CD4-positive, CD25-positive, alpha-beta regulatory T cell (primary cell): ENCODE measurements around the gene LSM12. TPM values are rescaled to one million over a fixed set of nuclear protein-coding genes. Genes with fewer than 3 reads are reported as not detected.

Source experiments
- ATAC-seq, 2 donors: fragments of 150-1000 bp; cut with Tn5 transposase; one replicate each; pipeline ENCODE4 v1.10.0; 2021; ENCODE audit warnings: low read depth in 2 of 2, moderate number of reproducible peaks in 2 of 2, moderate library complexity in 1 of 2
- DNase-seq, 3 donors: peaks; one replicate each; pipeline versions ENCODE4 v3.0.0 to v3.0.0-alpha.2; 2012 to 2022; ENCODE audit warnings: mixed read lengths in 1 of 3
- H3K27ac ChIP-seq: one replicate; pipeline ENCODE4 v1.7.0; 2013; ENCODE audit warnings: mild to moderate bottlenecking, low read length; ENCODE audit not compliant: insufficient read depth, poor library complexity, severe bottlenecking
- H3K27me3 ChIP-seq: one replicate; pipeline ENCODE4 v1.7.0; 2013; ENCODE audit warnings: low read length; ENCODE audit not compliant: control insufficient read depth, insufficient read depth
- H3K36me3 ChIP-seq: one replicate; pipeline ENCODE4 v1.7.0; 2013; ENCODE audit warnings: mild to moderate bottlenecking, low read length, moderate library complexity; ENCODE audit not compliant: control insufficient read depth, insufficient read depth
- H3K4me1 ChIP-seq: 2 replicates; pipeline ENCODE4 v1.7.0; 2013; ENCODE audit warnings: mild to moderate bottlenecking, low read length; ENCODE audit not compliant: insufficient read depth, control insufficient read depth, poor library complexity, severe bottlenecking
- H3K4me3 ChIP-seq: one replicate; pipeline ENCODE4 v1.7.0; 2013; ENCODE audit warnings: low read depth, mild to moderate bottlenecking, low read length, moderate library complexity
- H3K9me3 ChIP-seq, 2 experiments: 1 replicate in 1 of 2; 2 replicates in 1 of 2; pipeline ENCODE4 v1.7.0; 2013; ENCODE audit warnings: low read length in 2 of 2, mild to moderate bottlenecking in 1 of 2, moderate library complexity in 1 of 2; ENCODE audit not compliant: control insufficient read depth in 2 of 2
- H3K27ac Mint-ChIP-seq, 3 donors: one replicate each; pipeline ENCODE4 v1.8.0; 2020 to 2022; ENCODE audit warnings: mild to moderate bottlenecking in 3 of 3, mixed read lengths in 3 of 3, moderate library complexity in 2 of 3
- H3K27me3 Mint-ChIP-seq: one replicate; pipeline ENCODE4 v1.8.0; 2022; ENCODE audit warnings: mild to moderate bottlenecking, mixed read lengths
- H3K36me3 Mint-ChIP-seq: one replicate; pipeline ENCODE4 v1.8.0; 2020; ENCODE audit warnings: mixed read lengths
- H3K4me1 Mint-ChIP-seq, 4 donors: one replicate each; pipeline ENCODE4 v1.8.0; 2020 to 2022; ENCODE audit warnings: mixed read lengths in 4 of 4, mild to moderate bottlenecking in 1 of 4
- H3K4me3 Mint-ChIP-seq, 4 donors: one replicate each; pipeline ENCODE4 v1.8.0; 2020 to 2022; ENCODE audit warnings: mild to moderate bottlenecking in 4 of 4, mixed read lengths in 4 of 4, moderate library complexity in 3 of 4
- H3K9me3 Mint-ChIP-seq, 7 donors: one replicate each; pipeline ENCODE4 v1.8.0; 2020 to 2022; ENCODE audit warnings: mixed read lengths in 7 of 7, mild to moderate bottlenecking in 3 of 7, moderate library complexity in 2 of 7
- polyA plus RNA-seq, 4 donors: library from polyadenylated mRNA; unstranded; fragments of 300-500 nt; fragmentation: Illumina TruSeq; gene quantifications; one replicate each; pipeline ENCODE4 v1.2.3, GENCODE V29; 2021
- total RNA-seq: library from RNA; stranded (reverse); gene quantifications from one replicate; pipeline ENCODE4 v1.2.3, GENCODE V29; 2022

LSM12 gene
- total and polyA plus RNA-seq, 5 donors from 2014 or later: 42.6 to 83.7 (median 71.9) TPM

DNA sequence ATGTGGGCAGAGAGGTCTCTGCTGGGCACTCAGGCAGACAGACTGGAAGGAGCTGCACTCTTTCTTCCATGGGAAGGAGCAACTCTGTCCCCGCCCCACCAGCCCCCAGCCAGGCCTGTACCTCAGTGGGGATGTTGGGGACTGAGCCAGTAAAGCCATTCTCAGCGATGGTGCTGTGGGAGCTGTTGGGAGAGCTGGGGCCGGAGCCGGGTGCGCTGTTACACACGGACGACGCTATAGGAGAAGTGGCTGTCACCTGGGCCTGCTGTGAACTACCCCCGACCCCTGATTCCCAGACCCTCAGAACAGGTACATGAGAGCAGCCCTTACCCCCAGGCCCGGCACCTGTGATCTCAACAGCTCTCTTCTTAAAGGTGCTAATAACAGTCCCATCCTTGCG is 25.6 kb upstream of the LSM12 start:
- H3K4me3 ChIP-seq: no peak overlapping the region
- peaks cover 0 to 12% (median 4%) of the 10 kb centered on the region in 4 donors for H3K4me1 Mint-ChIP-seq
- no peak for DNase-seq
- H3K36me3 ChIP-seq: peaks cover 20% of the 10 kb centered on the region
- H3K9me3 Mint-ChIP-seq: no peaks in the 10 kb centered on the region
- H3K9me3 ChIP-seq: no peaks in the 10 kb centered on the region
- ATAC-seq: no peak
- H3K27me3 Mint-ChIP-seq: no peaks in the 10 kb centered on the region
- no peaks in the 10 kb centered on the region for H3K27me3 ChIP-seq
- peaks cover 10% of the 10 kb centered on the region for H3K36me3 Mint-ChIP-seq
- H3K27ac ChIP-seq: no peak overlapping the region
- H3K4me3 Mint-ChIP-seq: no peak overlapping the region
- H3K27ac Mint-ChIP-seq: no peak overlapping the region
- H3K4me1 ChIP-seq: peaks cover 7% of the 10 kb centered on the region

DNA sequence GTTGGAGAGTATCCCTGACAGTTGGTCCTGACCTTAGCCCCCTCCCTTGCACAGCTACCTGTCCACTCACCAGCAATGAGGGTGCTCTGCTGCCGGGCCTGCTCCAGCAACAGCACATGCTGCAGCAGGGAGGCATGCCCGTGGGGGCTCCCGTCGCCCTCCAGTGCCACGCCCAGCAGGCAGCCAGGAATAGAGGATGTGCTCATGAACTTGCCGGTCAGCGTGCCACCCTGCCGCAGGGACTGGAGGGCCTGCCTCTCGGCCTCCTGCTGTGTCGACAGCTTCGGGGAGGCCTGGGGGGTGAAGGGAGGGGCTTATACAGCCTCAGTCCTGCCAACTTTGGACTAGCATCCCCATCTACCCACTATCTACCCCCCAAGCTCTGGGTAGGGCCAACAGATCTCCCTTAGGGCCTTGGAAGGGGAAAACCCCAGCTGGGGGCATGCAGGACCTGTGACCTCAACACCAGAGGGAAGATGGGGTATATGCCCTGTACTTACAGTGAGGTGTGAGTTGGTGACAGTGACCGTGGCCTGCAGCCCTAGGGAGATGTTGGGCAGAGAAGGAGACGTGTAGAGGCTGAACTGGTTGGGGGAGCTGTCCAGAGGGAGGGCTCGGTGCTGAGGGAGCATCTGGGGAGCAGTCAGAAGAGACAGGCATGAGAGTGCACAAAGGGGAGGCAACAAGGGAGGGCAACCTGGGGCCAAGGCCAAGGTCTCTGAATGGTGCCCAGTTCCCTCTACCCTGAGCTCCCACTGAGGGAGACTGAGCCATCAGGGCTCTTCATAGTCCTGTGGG is 24.9 kb upstream of the LSM12 start:
- H3K9me3 Mint-ChIP-seq: no peaks in the 10 kb centered on the region
- peaks cover 10% of the 10 kb centered on the region for H3K36me3 Mint-ChIP-seq
- ATAC-seq: no peak
- no peaks in the 10 kb centered on the region for H3K27me3 Mint-ChIP-seq
- no peak overlapping the region for H3K27ac ChIP-seq
- no peaks in the 10 kb centered on the region for H3K9me3 ChIP-seq
- H3K4me1 ChIP-seq: peaks cover 7% of the 10 kb centered on the region
- H3K27me3 ChIP-seq: no peaks in the 10 kb centered on the region
- no peak overlapping the region for H3K27ac Mint-ChIP-seq
- peaks cover 20% of the 10 kb centered on the region for H3K36me3 ChIP-seq
- peaks cover 0 to 12% (median 5%) of the 10 kb centered on the region in 4 donors for H3K4me1 Mint-ChIP-seq
- no peak for DNase-seq
- no peak overlapping the region for H3K4me3 Mint-ChIP-seq
- no peak overlapping the region for H3K4me3 ChIP-seq

DNA sequence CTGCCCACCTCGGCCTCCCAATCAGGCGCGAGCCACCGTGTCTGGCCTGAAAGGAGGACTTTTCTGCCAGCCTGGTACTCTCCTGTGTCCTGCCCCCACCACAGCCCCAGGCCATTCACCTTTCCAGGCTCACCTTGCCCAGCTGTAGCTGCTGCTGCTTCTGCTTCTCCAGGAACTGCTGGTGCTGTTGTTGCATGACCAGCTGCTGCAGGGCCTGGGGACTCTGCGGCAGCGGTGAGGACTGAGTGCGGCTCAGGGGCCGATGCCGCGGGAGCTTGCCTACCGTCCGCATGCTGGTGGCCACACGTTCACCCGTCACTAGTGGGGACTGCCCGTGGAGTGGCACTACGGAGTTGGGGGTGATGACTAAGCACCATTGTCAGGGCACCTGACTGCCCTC is 21.8 kb upstream of the LSM12 start:
- H3K4me3 ChIP-seq: no peak overlapping the region
- Mint-ChIP-seq H3K9me3 (no peaks in the 10 kb centered on the region), H3K27ac (peak overlapping the region in 1 of 3 donors; percentile 72), H3K4me1 (peaks cover 0 to 6% (median 4%) of the 10 kb centered on the region in 4 donors), H3K4me3 (peak overlapping the region in 1 of 4 donors; percentile 61), H3K36me3 (peaks cover 10% of the 10 kb centered on the region), H3K27me3 (no peaks in the 10 kb centered on the region)
- DNase-seq (no peak), ATAC-seq (no peak)
- peaks cover 23% of the 10 kb centered on the region for H3K36me3 ChIP-seq
- H3K4me1 ChIP-seq: no peaks in the 10 kb centered on the region
- H3K27me3 ChIP-seq: no peaks in the 10 kb centered on the region
- no peak overlapping the region for H3K27ac ChIP-seq
- no peaks in the 10 kb centered on the region for H3K9me3 ChIP-seq

DNA sequence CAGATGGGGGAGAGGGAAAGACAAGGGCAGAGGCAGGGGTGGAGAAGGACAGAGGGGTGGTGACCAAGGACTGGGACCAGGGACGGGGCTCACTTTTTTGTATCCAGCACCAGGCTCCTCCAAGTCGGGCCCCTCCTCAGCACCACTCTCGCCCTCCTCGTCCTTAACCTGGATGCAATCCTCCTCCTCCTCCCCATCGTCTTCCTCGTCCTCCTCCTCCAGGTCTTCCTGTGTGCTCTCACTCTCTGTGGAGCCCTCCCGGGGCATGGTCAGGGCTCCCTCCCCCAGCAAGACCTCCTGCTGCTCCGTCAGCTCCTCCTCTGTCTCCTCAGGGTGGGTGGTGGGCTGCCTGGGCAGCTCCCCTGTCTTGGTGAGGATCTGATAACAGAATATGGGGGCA is 20.8 kb upstream of the LSM12 start:
- H3K4me3 Mint-ChIP-seq: no peak overlapping the region
- H3K9me3 Mint-ChIP-seq: no peaks in the 10 kb centered on the region
- H3K27me3 ChIP-seq: no peaks in the 10 kb centered on the region
- DNase-seq (no peak), ATAC-seq (no peak)
- H3K9me3 ChIP-seq: no peaks in the 10 kb centered on the region
- H3K36me3 Mint-ChIP-seq: peaks cover 15% of the 10 kb centered on the region
- H3K27ac Mint-ChIP-seq: peak overlapping the region in 1 of 3 donors; percentile 72
- H3K4me3 ChIP-seq: no peak overlapping the region
- no peaks in the 10 kb centered on the region for H3K4me1 ChIP-seq
- peaks cover 28% of the 10 kb centered on the region for H3K36me3 ChIP-seq
- H3K27me3 Mint-ChIP-seq: no peaks in the 10 kb centered on the region
- H3K27ac ChIP-seq: no peak overlapping the region
- peaks cover 0 to 6% (median 4%) of the 10 kb centered on the region in 4 donors for H3K4me1 Mint-ChIP-seq

DNA sequence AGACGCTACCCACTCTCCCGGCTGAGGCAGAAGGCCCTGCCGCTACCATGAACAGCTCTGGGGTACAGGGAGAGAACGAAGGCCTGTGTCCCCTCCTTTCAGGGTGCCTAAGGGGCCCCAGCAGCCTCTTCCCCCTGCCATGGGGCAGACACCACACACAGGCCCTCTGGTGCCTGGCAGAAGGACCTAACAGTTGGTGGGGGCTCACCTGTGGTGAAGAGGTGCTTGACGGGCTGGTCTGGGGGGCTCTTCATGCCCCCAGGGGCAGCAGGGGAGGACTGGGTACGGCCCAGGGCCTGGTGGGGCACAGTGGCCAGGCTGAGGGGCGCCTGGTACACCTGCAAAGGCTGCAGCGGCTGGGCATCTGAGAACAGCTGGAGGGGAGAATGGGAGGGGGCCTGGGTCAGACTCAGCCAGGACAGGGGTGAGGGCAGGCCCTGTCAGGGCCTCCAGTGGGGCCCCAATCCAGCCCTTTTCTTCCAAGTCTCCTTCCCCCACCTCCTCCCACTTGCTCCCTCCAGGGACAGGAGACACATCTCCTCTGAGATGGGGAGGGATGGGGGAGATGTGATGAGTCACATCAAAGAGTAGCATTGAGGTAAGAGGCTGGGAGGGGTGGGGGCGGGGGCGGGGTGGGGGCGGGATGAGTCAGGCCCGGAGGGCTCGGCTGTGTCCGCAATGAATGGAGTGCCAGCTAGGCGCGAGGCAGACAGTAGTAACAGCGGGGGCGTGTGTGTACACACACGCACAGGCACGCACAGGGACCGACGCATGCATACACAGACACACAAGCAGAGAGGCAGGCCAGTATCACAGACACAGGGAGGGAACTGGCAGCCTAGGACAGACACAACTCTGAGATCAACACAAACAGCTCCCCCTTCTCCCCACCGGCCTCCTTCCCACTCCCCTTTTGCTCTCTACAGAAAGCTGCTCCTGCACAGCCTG is 20.2 kb upstream of the LSM12 start:
- H3K9me3 Mint-ChIP-seq: no peaks in the 10 kb centered on the region
- peak overlapping the region in 1 of 3 donors; percentile 72 for H3K27ac Mint-ChIP-seq
- Histone ChIP-seq H3K27ac (no peak overlapping the region), H3K4me1 (no peaks in the 10 kb centered on the region), H3K27me3 (no peaks in the 10 kb centered on the region), H3K36me3 (peaks cover 30% of the 10 kb centered on the region), H3K9me3 (no peaks in the 10 kb centered on the region), H3K4me3 (no peak overlapping the region)
- no peak overlapping the region for H3K4me3 Mint-ChIP-seq
- no peaks in the 10 kb centered on the region for H3K27me3 Mint-ChIP-seq
- ATAC-seq (peak; percentile 61 to 65), DNase-seq (peak in 1 of 3 donors; percentile 51)
- peaks cover 0 to 6% (median 4%) of the 10 kb centered on the region in 4 donors for H3K4me1 Mint-ChIP-seq
- H3K36me3 Mint-ChIP-seq: peaks cover 14% of the 10 kb centered on the region

DNA sequence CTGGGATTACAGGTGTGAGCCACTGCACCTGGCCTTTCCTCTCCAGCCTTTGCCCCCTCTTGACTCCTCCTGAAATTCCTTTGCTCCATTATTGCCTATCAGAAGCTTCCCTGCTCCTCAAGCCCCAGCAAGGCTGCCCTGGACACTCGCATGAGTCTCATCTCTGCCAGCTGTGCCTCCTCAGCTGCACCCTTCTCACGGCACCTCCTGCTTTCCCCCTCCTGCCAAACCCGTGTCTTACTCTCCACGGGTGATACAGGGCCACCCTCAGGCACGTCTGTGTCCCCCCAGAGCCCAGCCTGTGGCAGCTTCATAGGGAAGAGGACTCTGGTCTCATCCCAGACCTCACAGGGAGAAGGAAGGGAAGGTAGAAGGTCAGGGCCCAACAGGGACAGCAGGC is 19.4 kb upstream of the LSM12 start:
- Histone ChIP-seq H3K9me3 (no peaks in the 10 kb centered on the region), H3K4me1 (no peaks in the 10 kb centered on the region), H3K4me3 (no peak overlapping the region), H3K36me3 (peaks cover 23% of the 10 kb centered on the region), H3K27me3 (no peaks in the 10 kb centered on the region), H3K27ac (no peak overlapping the region)
- Mint-ChIP-seq H3K4me3 (no peak overlapping the region), H3K27me3 (no peaks in the 10 kb centered on the region), H3K36me3 (peaks cover 11% of the 10 kb centered on the region), H3K4me1 (peaks cover 0 to 6% (median 4%) of the 10 kb centered on the region in 4 donors), H3K27ac (no peak overlapping the region), H3K9me3 (no peaks in the 10 kb centered on the region)
- ATAC-seq (no peak), DNase-seq (no peak)

DNA sequence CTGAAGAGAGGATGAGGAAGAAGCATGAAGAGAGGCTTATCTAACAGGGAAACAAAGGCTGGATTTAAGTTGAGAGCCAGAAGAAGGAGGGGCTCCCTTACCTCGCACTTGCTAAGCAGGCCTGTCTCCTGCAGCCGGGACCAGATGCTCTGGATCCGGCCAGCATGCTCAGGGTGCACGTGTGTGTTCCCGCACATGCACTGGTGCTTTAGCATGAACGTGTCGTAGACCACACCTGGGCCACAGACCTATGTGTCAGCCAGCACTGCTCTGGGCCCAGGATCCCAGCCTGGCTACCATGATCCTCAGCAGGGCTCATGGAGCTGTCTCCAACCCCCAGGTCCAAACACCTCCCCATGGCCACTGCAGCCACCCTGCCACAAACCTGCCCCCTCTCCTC is 18.4 kb upstream of the LSM12 start:
- DNase-seq: no peak
- Histone ChIP-seq H3K36me3 (peaks cover 23% of the 10 kb centered on the region), H3K9me3 (no peaks in the 10 kb centered on the region), H3K4me3 (no peak overlapping the region), H3K4me1 (no peaks in the 10 kb centered on the region), H3K27me3 (no peaks in the 10 kb centered on the region), H3K27ac (no peak overlapping the region)
- Mint-ChIP-seq H3K27me3 (no peaks in the 10 kb centered on the region), H3K9me3 (no peaks in the 10 kb centered on the region), H3K27ac (no peak overlapping the region), H3K4me3 (no peak overlapping the region), H3K4me1 (peaks cover 0 to 6% (median 4%) of the 10 kb centered on the region in 4 donors), H3K36me3 (peaks cover 12% of the 10 kb centered on the region)
- no peak for ATAC-seq
